GM23338 (cell line): Measurements from ENCODE around the gene GDF11. TPM values are rescaled to one million over a fixed set of nuclear protein-coding genes. Genes with fewer than 3 reads are reported as not detected.

ENCODE experiments used
- ATAC-seq: fragments of 200-7000 bp; cut with Tn5 transposase; 3 replicates; pipeline ENCODE4 v1.9.1; 2020
- DNase-seq: peaks from one replicate; pipeline ENCODE4 v3.0.0-alpha.2; 2015; ENCODE audit warnings: low spot score
- H2AFZ ChIP-seq: fragments of 200-600 bp; sonication (generic); 2 replicates; pipeline ENCODE4 v1.8.0; 2016; ENCODE audit warnings: antibody characterized with exemption, mild to moderate bottlenecking, moderate library complexity
- H3F3A ChIP-seq: fragments of 200-600 bp; sonication (generic); replicated peaks from 2 replicates; pipeline ENCODE4 v1.8.0; 2017; ENCODE audit warnings: antibody characterized with exemption, mixed run types, low read depth
- H3K27ac ChIP-seq: fragments of 200-600 bp; sonication (generic); 2 replicates; pipeline ENCODE4 v1.6.1; 2016; ENCODE audit warnings: low read depth
- H3K27me3 ChIP-seq: fragments of 200-600 bp; sonication (generic); 2 replicates; pipeline ENCODE4 v1.8.0; 2016; ENCODE audit warnings: mild to moderate bottlenecking, mixed run types, moderate library complexity; ENCODE audit not compliant: insufficient read depth
- H3K36me3 ChIP-seq: fragments of 200-600 bp; sonication (generic); 2 replicates; pipeline ENCODE4 v1.8.0; 2016; ENCODE audit warnings: mild to moderate bottlenecking; ENCODE audit not compliant: insufficient read depth
- H3K4me1 ChIP-seq: fragments of 200-600 bp; sonication (generic); 2 replicates; pipeline ENCODE4 v1.8.0; 2016; ENCODE audit warnings: mild to moderate bottlenecking, moderate library complexity; ENCODE audit not compliant: insufficient read depth
- H3K4me2 ChIP-seq: fragments of 200-600 bp; sonication (generic); 2 replicates; pipeline ENCODE4 v1.7.1; 2017; ENCODE audit warnings: mixed run types
- H3K4me3 ChIP-seq: fragments of 200-600 bp; sonication (generic); 2 replicates; pipeline ENCODE4 v1.6.1; 2016; ENCODE audit warnings: mixed run types
- H3K79me2 ChIP-seq: fragments of 200-600 bp; sonication (generic); replicated peaks from 2 replicates; pipeline ENCODE4 v1.8.0; 2017; ENCODE audit warnings: mild to moderate bottlenecking; ENCODE audit not compliant: insufficient read depth
- H3K9me2 ChIP-seq: fragments of 200-600 bp; sonication (generic); 2 replicates; pipeline ENCODE4 v1.8.0; 2017; ENCODE audit not compliant: insufficient read depth
- H4K20me1 ChIP-seq: fragments of 200-600 bp; sonication (generic); replicated peaks from 2 replicates; pipeline ENCODE4 v1.8.0; 2017; ENCODE audit warnings: mild to moderate bottlenecking; ENCODE audit not compliant: insufficient read depth
- H3K27ac Mint-ChIP-seq: 2 replicates; pipeline ENCODE4 v1.8.0; 2020; ENCODE audit warnings: inconsistent platforms, mild to moderate bottlenecking, moderate library complexity, mixed read lengths
- H3K27me3 Mint-ChIP-seq: 3 replicates; pipeline ENCODE4 v1.8.0; 2022; ENCODE audit warnings: low read depth, mild to moderate bottlenecking, moderate library complexity, mixed read lengths, inconsistent platforms; ENCODE audit not compliant: insufficient read depth, poor library complexity
- H3K36me3 Mint-ChIP-seq: 3 replicates; pipeline ENCODE4 v1.8.0; 2021; ENCODE audit warnings: low read depth, mild to moderate bottlenecking, inconsistent platforms, moderate library complexity, mixed read lengths
- H3K4me1 Mint-ChIP-seq: 3 replicates; pipeline ENCODE4 v1.8.0; 2020; ENCODE audit warnings: mild to moderate bottlenecking, inconsistent platforms, mixed read lengths
- H3K4me3 Mint-ChIP-seq: 3 replicates; pipeline ENCODE4 v1.8.0; 2021; ENCODE audit warnings: moderate library complexity, mild to moderate bottlenecking, inconsistent platforms, mixed read lengths
- H3K9me3 Mint-ChIP-seq: 3 replicates; pipeline ENCODE4 v1.8.0; 2020; ENCODE audit warnings: moderate library complexity, mild to moderate bottlenecking, inconsistent platforms, mixed read lengths
- CREB1 ChIP-seq: fragments of 250-450 bp; sonication (Bioruptor Pico); IDR thresholded peaks from 2 replicates; pipeline ENCODE4 v1.5.0; 2020; ENCODE audit warnings: low read depth, mild to moderate bottlenecking, moderate library complexity
- CTCF ChIP-seq, 2 experiments: fragments of 200-600 bp in 1 of 2; sonication (generic) in 1 of 2; conservative IDR thresholded peaks; 2 replicates each; pipeline versions ENCODE4 v1.5.1 to v1.6.1; 2016 to 2017; ENCODE audit warnings: antibody characterized with exemption in 2 of 2, low read depth in 2 of 2, mild to moderate bottlenecking in 2 of 2, moderate library complexity in 1 of 2
- ETS1 ChIP-seq: IDR thresholded peaks from 2 replicates; pipeline ENCODE4 v1.6.1; 2016; ENCODE audit warnings: antibody characterized with exemption
- EZH2 ChIP-seq: fragments of 200-600 bp; sonication (generic); IDR thresholded peaks from one replicate; pipeline ENCODE4 v1.8.0; 2017; ENCODE audit warnings: antibody characterized with exemption, mild to moderate bottlenecking, low read depth; ENCODE audit not compliant: unreplicated experiment
- NANOG ChIP-seq: IDR thresholded peaks from 2 replicates; pipeline ENCODE4 v1.6.1; 2016; ENCODE audit warnings: antibody characterized with exemption, borderline replicate concordance
- POLR2AphosphoS5 ChIP-seq: IDR thresholded peaks from 2 replicates; pipeline ENCODE4 v1.6.1; 2016; ENCODE audit warnings: antibody characterized with exemption, low read depth
- ZNF114 ChIP-seq: fragments of 250-450 bp; sonication (Bioruptor Pico); IDR thresholded peaks from 2 replicates; pipeline ENCODE4 v1.5.0; 2020; ENCODE audit warnings: mild to moderate bottlenecking, moderate library complexity
- ZNF331 ChIP-seq: fragments of 250-450 bp; sonication (Bioruptor Pico); IDR thresholded peaks from 2 replicates; pipeline ENCODE4 v1.5.0; 2020; ENCODE audit warnings: low read depth, mild to moderate bottlenecking, moderate library complexity
- ZNF462 ChIP-seq: fragments of 250-450 bp; sonication (Bioruptor Pico); IDR thresholded peaks from 2 replicates; pipeline ENCODE4 v1.5.0; 2020; ENCODE audit warnings: mild to moderate bottlenecking, moderate library complexity
- polyA plus RNA-seq: library from polyadenylated mRNA; unstranded; fragments of >200 nt; fragmentation: Nextera tagmentation; extraction: Ambion mirVana; gene quantifications from 2 replicates; pipeline ENCODE4 v1.2.1, GENCODE V29; 2016
- total RNA-seq: library from RNA; depleted of rRNA; stranded (reverse); fragments of >200 nt; shearing (Covaris generic); gene quantifications from 2 replicates; pipeline ENCODE4 v1.2.3, GENCODE V29; 2014

Gene GDF11
- total and polyA plus RNA-seq, 2 experiments from 2014 or later, result 3.7 to 12.5 TPM

DNA sequence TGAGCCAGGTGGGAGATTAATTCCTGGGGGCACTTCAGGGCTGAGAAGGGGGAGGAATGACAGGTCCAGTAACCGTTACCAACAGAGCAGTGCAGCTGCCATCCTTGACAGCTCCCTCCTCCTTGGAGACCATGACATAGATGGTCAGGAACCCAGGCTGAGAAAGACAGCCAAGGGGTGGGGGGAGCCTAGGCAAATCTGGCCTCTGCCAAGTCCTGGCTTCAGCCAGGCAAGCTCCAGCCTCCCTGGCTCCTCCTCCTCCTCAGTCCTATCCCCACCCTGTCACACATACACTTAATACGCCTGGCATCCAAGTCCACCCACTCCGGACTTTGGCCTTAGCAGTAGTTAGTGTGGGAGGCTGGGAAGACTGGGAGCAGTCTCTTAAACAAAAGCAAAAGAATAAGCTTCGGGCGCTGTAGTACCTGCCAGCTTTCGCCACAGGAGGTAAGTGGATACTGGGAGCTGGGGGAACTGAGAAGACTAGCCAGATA is 22.8 kb upstream of the GDF11 start, which contains the start of gene RDH5 (continued):
- no peak for TF ChIP-seq ZNF462 (CRISPR knock-in tag)
- no peak for TF ChIP-seq EZH2
- no peak for TF ChIP-seq ZNF331 (CRISPR knock-in tag)
- no peak for TF ChIP-seq ETS1
- TF ChIP-seq POLR2AphosphoS5, result no peak
- no peak for TF ChIP-seq ZNF114
- no peak for TF ChIP-seq NANOG

DNA sequence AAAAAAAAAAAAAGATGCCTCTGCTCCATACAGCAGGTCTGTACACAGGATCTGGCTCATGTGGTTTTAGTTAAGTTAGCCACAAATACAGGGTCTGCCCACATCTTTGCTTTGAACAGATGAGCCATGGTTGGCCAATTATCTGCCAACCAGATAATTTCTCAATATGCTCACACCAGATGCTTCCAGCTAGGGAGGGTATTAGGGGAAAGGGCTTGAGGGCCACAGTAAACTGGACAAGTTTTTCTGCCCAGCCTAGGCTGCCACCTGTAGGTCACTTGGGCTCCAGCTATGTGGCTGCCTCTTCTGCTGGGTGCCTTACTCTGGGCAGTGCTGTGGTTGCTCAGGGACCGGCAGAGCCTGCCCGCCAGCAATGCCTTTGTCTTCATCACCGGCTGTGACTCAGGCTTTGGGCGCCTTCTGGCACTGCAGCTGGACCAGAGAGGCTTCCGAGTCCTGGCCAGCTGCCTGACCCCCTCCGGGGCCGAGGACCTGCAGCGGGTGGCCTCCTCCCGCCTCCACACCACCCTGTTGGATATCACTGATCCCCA is 22.0 kb upstream of the GDF11 start:
- Histone ChIP-seq H4K20me1 (0 out of 2 replicates have a peak, but pooled peaks cover 6% of the 10 kb centered on the region), H3K27ac (no peak overlapping the region), H3K79me2 (peaks cover 10% of the 10 kb centered on the region; the same call in 1 of the 2 replicates), H3K4me3 (no peak overlapping the region), H3K27me3 (no peaks in the 10 kb centered on the region), H3K36me3 (peaks cover 8% of the 10 kb centered on the region; the same call in 1 of the 2 replicates), H3K4me2 (no peak overlapping the region), H2AFZ (no peak overlapping the region), H3F3A (peaks cover 11% of the 10 kb centered on the region; the same call in 1 of the 2 replicates), H3K9me2 (no peaks in the 10 kb centered on the region), H3K4me1 (peaks cover 30% of the 10 kb centered on the region)
- Mint-ChIP-seq H3K9me3 (peaks cover under 1% of the 10 kb centered on the region; the same call in 1 of the 3 replicates), H3K4me3 (no peak overlapping the region), H3K27me3 (peaks cover 25% of the 10 kb centered on the region), H3K4me1 (peaks cover 40% of the 10 kb centered on the region), H3K27ac (no peak overlapping the region), H3K36me3 (peaks cover 26% of the 10 kb centered on the region)
- peak; percentile 71 for DNase-seq
- TF ChIP-seq CTCF (conservative IDR thresholded peaks at IDR 0.05; ENCODE audit: low read depth in 2 of 2) (peak; percentile 61 to 84), POLR2AphosphoS5 (peak; percentile 16; the same call in 1 of the 2 replicates), EZH2 (no peak), CREB1 (CRISPR knock-in tag) (no peak)
- peak; percentile 54 for ATAC-seq
